ENCODE measurements around the gene PIGQ.

The PIGQ gene

GRCh38 chr16:543301-544164 lies 26.2 kb upstream of the PIGQ start:
- TF ChIP-seq CTCF (IDR thresholded peaks at IDR 0.05; ENCODE audit: insufficient read depth, low read depth, low read length, missing control alignments), result no peak
- no peak for DNase-seq (ENCODE audit: low read depth)
- H3K4me3 ChIP-seq (ENCODE audit: low read length), result no peak overlapping the region

GRCh38 chr16:544517-544916 lies 25.3 kb upstream of the PIGQ start:
- TF ChIP-seq CTCF (IDR thresholded peaks at IDR 0.05; ENCODE audit: insufficient read depth, low read depth, low read length, missing control alignments), result no peak
- no peak overlapping the region for H3K4me3 ChIP-seq (ENCODE audit: low read length)
- no peak for DNase-seq (ENCODE audit: low read depth)

- no peak overlapping the region for H3K4me3 ChIP-seq (ENCODE audit: low read length)
- DNase-seq (ENCODE audit: low read depth), result peak; percentile 61
Measured at GRCh38 chr16:546909-547770, 22.6 kb upstream of the PIGQ start.

GRCh38 chr16:548586-548985 lies 21.2 kb upstream of the PIGQ start:
- no peak for TF ChIP-seq CTCF (IDR thresholded peaks at IDR 0.05; ENCODE audit: insufficient read depth, low read depth, low read length, missing control alignments)
- no peak overlapping the region for H3K4me3 ChIP-seq (ENCODE audit: low read length)
- no peak for DNase-seq (ENCODE audit: low read depth)

More at GRCh38 chr16:546909-547770, 22.6 kb upstream of the PIGQ start:
- peak; percentile 60 for TF ChIP-seq CTCF (IDR thresholded peaks at IDR 0.05; ENCODE audit: insufficient read depth, low read depth, low read length, missing control alignments)

- no peak for DNase-seq (ENCODE audit: low read depth)
- TF ChIP-seq CTCF (IDR thresholded peaks at IDR 0.05; ENCODE audit: insufficient read depth, low read depth, low read length, missing control alignments), result peak; percentile 5
- H3K4me3 ChIP-seq (ENCODE audit: low read length), result no peak overlapping the region
Measured at GRCh38 chr16:549544-550263, 20.1 kb upstream of the PIGQ start.

GRCh38 chr16:551210-551609 lies 18.6 kb upstream of the PIGQ start:
- DNase-seq (ENCODE audit: low read depth), result no peak
- H3K4me3 ChIP-seq (ENCODE audit: low read length), result no peak overlapping the region
- TF ChIP-seq CTCF (IDR thresholded peaks at IDR 0.05; ENCODE audit: insufficient read depth, low read depth, low read length, missing control alignments), result no peak

Data from epithelial cell of esophagus (primary cell).